Left lung (tissue), 10 donors: ENCODE measurements around the gene SLC38A10. TPM values are rescaled to one million over a fixed set of nuclear protein-coding genes. Genes with fewer than 3 reads are reported as not detected.
A peak's percentile ranks its signal among the peaks of the same experiment; 100 is the strongest.

Source experiments
- ATAC-seq: fragments of 200-7000 bp; cut with Tn5 transposase; one replicate; pipeline ENCODE4 v1.9.1; 2020; ENCODE audit warnings: moderate library complexity
- DNase-seq, 4 donors: peaks; one replicate each; pipeline ENCODE4 v3.0.0-alpha.2; 2013 to 2020
- H3K27ac ChIP-seq, 2 donors: fragments of 200-600 bp; sonication (generic) in 1 of 2; one replicate each; pipeline versions ENCODE4 v1.5.0 to v1.8.0; 2020 to 2021
- H3K27me3 ChIP-seq, 2 donors: fragments of 200-600 bp; sonication (generic) in 1 of 2; one replicate each; pipeline versions ENCODE4 v1.5.0 to v1.8.0; 2020 to 2021
- H3K36me3 ChIP-seq, 2 donors: fragments of 200-600 bp; sonication (generic) in 1 of 2; one replicate each; pipeline versions ENCODE4 v1.5.0 to v1.8.0; 2020 to 2021
- H3K4me1 ChIP-seq, 2 donors: fragments of 200-600 bp; one replicate each; pipeline ENCODE4 v1.8.0; 2021
- H3K4me3 ChIP-seq, 2 donors: fragments of 200-600 bp; sonication (generic) in 1 of 2; one replicate each; pipeline versions ENCODE4 v1.5.0 to v1.8.0; 2020 to 2021; ENCODE audit warnings: mild to moderate bottlenecking in 1 of 2
- H3K9me3 ChIP-seq, 2 donors: fragments of 200-600 bp; sonication (generic) in 1 of 2; one replicate each; pipeline versions ENCODE4 v1.5.0 to v1.8.0; 2020 to 2021
- intact Hi-C, 2 donors: fragments of 100-400 bp; cut with DNase I; formaldehyde crosslinking; loops; one replicate each; pipeline versions ENCODE4 v1.11.2 to v1.14.2; 2022
- polyA plus RNA-seq, 6 donors: library from polyadenylated mRNA; unstranded; fragments of 120-200 nt; gene quantifications; one replicate each; pipeline ENCODE4 v1.2.1, GENCODE V29; 2013; ENCODE audit not compliant: insufficient read length in 6 of 6
- total RNA-seq, 2 donors: library from RNA; stranded (reverse); fragmentation: NEBNext Ultra II Directional; extraction: Animal tissue kit (Norgen Biotek cat#: 25700); gene quantifications; one replicate each; pipeline ENCODE4 v1.2.1, GENCODE V29; 2021
- TF ChIP-seq, protein P1 (sequence below), 2 donors: fragments of 200-600 bp; sonication (generic) in 1 of 2; IDR thresholded peaks; one replicate each; pipeline versions ENCODE4 v1.5.0 to v1.8.0; 2021; ENCODE audit warnings: antibody characterized with exemption in 2 of 2
- donor health status: DM: no; HTN: yes; CAD: no.
- donor health status: DM: no; HTN: no; CAD: no.

Gene SLC38A10
- total and polyA plus RNA-seq, 8 donors = 48.4 to 109 (median 63.0) TPM

GRCh38 chr17:81328489-81328888 lies 33.4 kb upstream of the SLC38A10 start:
- intact Hi-C loops = no loop called here
- peaks cover 35 to 76% of the 10 kb centered on the region in 2 donors for H3K4me1 ChIP-seq

GRCh38 chr17:81325714-81326358 lies 30.7 kb upstream of the SLC38A10 start:
- ATAC-seq (no peak), DNase-seq (no peak)
- TF ChIP-seq, protein P1, sequence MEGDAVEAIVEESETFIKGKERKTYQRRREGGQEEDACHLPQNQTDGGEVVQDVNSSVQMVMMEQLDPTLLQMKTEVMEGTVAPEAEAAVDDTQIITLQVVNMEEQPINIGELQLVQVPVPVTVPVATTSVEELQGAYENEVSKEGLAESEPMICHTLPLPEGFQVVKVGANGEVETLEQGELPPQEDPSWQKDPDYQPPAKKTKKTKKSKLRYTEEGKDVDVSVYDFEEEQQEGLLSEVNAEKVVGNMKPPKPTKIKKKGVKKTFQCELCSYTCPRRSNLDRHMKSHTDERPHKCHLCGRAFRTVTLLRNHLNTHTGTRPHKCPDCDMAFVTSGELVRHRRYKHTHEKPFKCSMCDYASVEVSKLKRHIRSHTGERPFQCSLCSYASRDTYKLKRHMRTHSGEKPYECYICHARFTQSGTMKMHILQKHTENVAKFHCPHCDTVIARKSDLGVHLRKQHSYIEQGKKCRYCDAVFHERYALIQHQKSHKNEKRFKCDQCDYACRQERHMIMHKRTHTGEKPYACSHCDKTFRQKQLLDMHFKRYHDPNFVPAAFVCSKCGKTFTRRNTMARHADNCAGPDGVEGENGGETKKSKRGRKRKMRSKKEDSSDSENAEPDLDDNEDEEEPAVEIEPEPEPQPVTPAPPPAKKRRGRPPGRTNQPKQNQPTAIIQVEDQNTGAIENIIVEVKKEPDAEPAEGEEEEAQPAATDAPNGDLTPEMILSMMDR (IDR thresholded peaks at IDR 0.05) = no peak
- no peaks in the 10 kb centered on the region for H3K36me3 ChIP-seq
- H3K4me3 ChIP-seq = no peak overlapping the region
- no peaks in the 10 kb centered on the region for H3K27me3 ChIP-seq
- intact Hi-C loops = no loop called here
- no peaks in the 10 kb centered on the region for H3K9me3 ChIP-seq
- H3K4me1 ChIP-seq = peaks cover 35 to 80% of the 10 kb centered on the region in 2 donors
- H3K27ac ChIP-seq = peak overlapping the region in 1 of 2 donors; percentile 75

More at GRCh38 chr17:81328489-81328888, 33.4 kb upstream of the SLC38A10 start:
- H3K36me3 ChIP-seq = no peaks in the 10 kb centered on the region
- H3K27ac ChIP-seq = peak overlapping the region; percentile 51 to 77
- no peak overlapping the region for H3K4me3 ChIP-seq
- TF ChIP-seq, protein P1 (IDR thresholded peaks at IDR 0.05) = no peak
- peaks cover 0 to 8% of the 10 kb centered on the region in 2 donors for H3K27me3 ChIP-seq
- DNase-seq (peak in 1 of 4 donors; percentile 81), ATAC-seq (peak; percentile 0)
- no peaks in the 10 kb centered on the region for H3K9me3 ChIP-seq

- H3K4me1 ChIP-seq = peaks cover 27 to 72% of the 10 kb centered on the region in 2 donors
These were observed 30.0 kb upstream of the SLC38A10 start for GRCh38 chr17:81324851-81325713.

GRCh38 chr17:81324177-81324850 lies 29.2 kb upstream of the SLC38A10 start:
- TF ChIP-seq, protein P1 (IDR thresholded peaks at IDR 0.05) = no peak
- Histone ChIP-seq H3K27me3 (no peaks in the 10 kb centered on the region), H3K4me1 (peaks cover 21 to 65% of the 10 kb centered on the region in 2 donors), H3K4me3 (no peak overlapping the region), H3K36me3 (no peaks in the 10 kb centered on the region), H3K27ac (no peak overlapping the region), H3K9me3 (no peaks in the 10 kb centered on the region)
- DNase-seq (no peak), ATAC-seq (no peak)
- intact Hi-C loops = no loop called here

More at GRCh38 chr17:81324851-81325713, 30.0 kb upstream of the SLC38A10 start:
- intact Hi-C loops = no loop called here
- TF ChIP-seq, protein P1 (IDR thresholded peaks at IDR 0.05) = no peak
- Histone ChIP-seq H3K4me3 (no peak overlapping the region), H3K27me3 (no peaks in the 10 kb centered on the region), H3K36me3 (no peaks in the 10 kb centered on the region), H3K9me3 (no peaks in the 10 kb centered on the region), H3K27ac (no peak overlapping the region)
- DNase-seq = no peak
- no peak for ATAC-seq
